Endothelial cell of umbilical vein (primary cell): ENCODE results near the gene TSACC. TPM values are rescaled to one million over a fixed set of nuclear protein-coding genes. Genes with fewer than 3 reads are reported as not detected.

Experiments used
- BruUV-seq: library from RNA; stranded (reverse); fragments of 400-500 nt; replicated peaks from 2 replicates; lab custom pipeline; 2021; lab: Mats Ljungman, UMichigan
- CTCF ChIA-PET: fragments of 300-600, 350-600 bp; sonication (Branson Sonifier 250); formaldehyde crosslinking; loops from one replicate; lab custom pipeline; 2021; ENCODE audit warnings: antibody characterized with exemption, inconsistent platforms; lab: Charles Lee
- POLR2A ChIA-PET: fragments of 300-600, 350-600 bp; sonication (Branson Sonifier 250); formaldehyde crosslinking; loops from one replicate; lab custom pipeline; 2021; ENCODE audit warnings: antibody characterized with exemption, inconsistent platforms; lab: Charles Lee
- DNase-seq: peaks from one replicate; pipeline ENCODE4 v3.0.0-alpha.2; 2011; ENCODE audit warnings: low read depth, low spot score
- FAIRE-seq: peaks from 2 replicates; lab custom pipeline; 2011; peaks lifted over from hg19 to GRCh38; lab: Jason Lieb, UNC
- H2AFZ ChIP-seq: 2 replicates; pipeline ENCODE4 v1.6.0; 2012; ENCODE audit warnings: low read depth, low read length, control low read depth, inconsistent platforms
- H3K27ac ChIP-seq: 2 replicates; pipeline ENCODE4 v1.5.1; 2011; ENCODE audit warnings: low read depth, mild to moderate bottlenecking, control low read depth, low read length, moderate library complexity; ENCODE audit not compliant: insufficient read depth
- H3K27me3 ChIP-seq, 2 experiments: 2 replicates each; pipeline versions ENCODE4 v1.6.0 to v1.6.1; 2011; ENCODE audit warnings: low read length in 2 of 2, mixed read lengths in 1 of 2; ENCODE audit not compliant: control insufficient read depth in 2 of 2, insufficient read depth in 2 of 2
- H3K36me3 ChIP-seq, 2 experiments: 2 replicates in 1 of 2; 3 replicates in 1 of 2; pipeline ENCODE4 v1.5.1; 2011; ENCODE audit warnings: low read length in 2 of 2, mild to moderate bottlenecking in 1 of 2, moderate library complexity in 1 of 2; ENCODE audit not compliant: control insufficient read depth in 2 of 2, insufficient read depth in 2 of 2; ENCODE audit errors: extremely low read depth in 1 of 2
- H3K4me1 ChIP-seq: 3 replicates; pipeline ENCODE4 v1.5.1; 2011; ENCODE audit warnings: mild to moderate bottlenecking, low read length; ENCODE audit not compliant: control insufficient read depth, insufficient read depth; ENCODE audit errors: extremely low read depth
- H3K4me2 ChIP-seq: 2 replicates; pipeline ENCODE4 v1.6.1; 2011; ENCODE audit warnings: low read length, control low read depth, mixed read lengths; ENCODE audit not compliant: insufficient read depth
- H3K4me3 ChIP-seq, 3 experiments: fragments of 200-600 bp in 1 of 3; sonication (generic), shearing (Covaris generic) in 1 of 3; replicated peaks in 1 of 3; 2 replicates each; pipeline ENCODE4 v1.5.1; 2011 to 2016; ENCODE audit warnings: control low read depth in 3 of 3, low read length in 3 of 3, mild to moderate bottlenecking in 2 of 3, inconsistent platforms in 1 of 3, low read depth in 1 of 3, moderate library complexity in 1 of 3; ENCODE audit not compliant: insufficient read depth in 1 of 3
- H3K79me2 ChIP-seq: 2 replicates; pipeline ENCODE4 v1.6.0; 2012; ENCODE audit warnings: low read length, inconsistent platforms; ENCODE audit not compliant: control insufficient read depth, insufficient read depth
- H3K9ac ChIP-seq: replicated peaks from 2 replicates; pipeline ENCODE3; 2011; ENCODE audit warnings: low read length, control low read depth; ENCODE audit not compliant: insufficient read depth; ENCODE audit errors: extremely low read depth
- H3K9me1 ChIP-seq: replicated peaks from 3 replicates; pipeline ENCODE4 v1.6.0; 2011; ENCODE audit warnings: mild to moderate bottlenecking, low read length; ENCODE audit not compliant: control insufficient read depth, insufficient read depth; ENCODE audit errors: extremely low read depth
- H3K9me3 ChIP-seq: replicated peaks from 2 replicates; pipeline ENCODE4 v1.5.1; 2012; ENCODE audit warnings: low read length, inconsistent platforms; ENCODE audit not compliant: control insufficient read depth, insufficient read depth
- H4K20me1 ChIP-seq: replicated peaks from 2 replicates; pipeline ENCODE3; 2011; ENCODE audit warnings: mild to moderate bottlenecking, low read length; ENCODE audit not compliant: control insufficient read depth, insufficient read depth; ENCODE audit errors: extremely low read depth
- CTCF ChIP-seq, 2 donors: IDR thresholded peaks; 1 replicate in 1 of 2; 2 replicates in 1 of 2; pipeline ENCODE4 v1.5.1; 2011; ENCODE audit warnings: low read length in 2 of 2, mild to moderate bottlenecking in 2 of 2, moderate library complexity in 2 of 2, control low read depth in 1 of 2, inconsistent platforms in 1 of 2, low read depth in 1 of 2; ENCODE audit not compliant: insufficient read depth in 1 of 2; ENCODE audit errors: extremely low read depth in 1 of 2
- EZH2 ChIP-seq: IDR thresholded peaks from 2 replicates; pipeline ENCODE4 v1.6.1; 2012; ENCODE audit warnings: borderline replicate concordance, low read depth, mild to moderate bottlenecking, moderate library complexity, low read length, inconsistent platforms; ENCODE audit not compliant: severe bottlenecking
- FOS ChIP-seq: IDR thresholded peaks from 2 replicates; pipeline ENCODE4 v1.6.1; 2011; ENCODE audit warnings: mild to moderate bottlenecking, low read length, moderate library complexity, borderline replicate concordance; ENCODE audit not compliant: insufficient read depth
- GATA2 ChIP-seq: IDR thresholded peaks from 2 replicates; pipeline ENCODE4 v1.7.0; 2011; ENCODE audit warnings: low read depth, mild to moderate bottlenecking, moderate library complexity, mixed read lengths, low read length; ENCODE audit not compliant: insufficient read length, insufficient read depth
- JUN ChIP-seq: IDR thresholded peaks from 2 replicates; pipeline ENCODE4 v1.6.1; 2011; ENCODE audit warnings: borderline replicate concordance, low read depth; ENCODE audit not compliant: insufficient read length, insufficient read depth
- MYC ChIP-seq: IDR thresholded peaks from one replicate; pipeline ENCODE4 v1.6.1; 2011; ENCODE audit warnings: mild to moderate bottlenecking, low read depth, low read length
- POLR2A ChIP-seq: IDR thresholded peaks from 2 replicates; pipeline ENCODE4 v1.6.1; 2012; ENCODE audit warnings: low read depth, mild to moderate bottlenecking, control low read depth, low read length
- POLR2AphosphoS5 ChIP-seq: IDR thresholded peaks from 2 replicates; pipeline ENCODE4 v1.6.1; 2012; ENCODE audit warnings: low read depth, mild to moderate bottlenecking, control low read depth, low read length, moderate library complexity; ENCODE audit not compliant: insufficient read depth
- dilution Hi-C: fragments of 300-500 bp; cut with MboI; formaldehyde crosslinking; loops from one replicate; pipeline ENCODE4 v1.15.0; 2019; ENCODE audit warnings: low sequenced_read_pairs; ENCODE audit not compliant: extremely low pct_ligation_motif_present
- intact Hi-C: fragments of 100-400 bp; cut with micrococcal nuclease; formaldehyde crosslinking; loops from one replicate; pipeline ENCODE4 v1.10.0; 2022
- polyA plus RNA-seq, 4 experiments: library from polyadenylated mRNA; depleted of rRNA in 3 of 4; stranded (reverse) in 3 of 4; unstranded in 1 of 4; fragments of >200 nt; gene quantifications; 2 replicates each; pipeline versions ENCODE4 v1.2.1 to v1.2.3, GENCODE V29; 2011 to 2012; ENCODE audit warnings: missing spikeins in 1 of 4
- total RNA-seq: library from RNA; stranded (reverse); gene quantifications from 2 replicates; pipeline ENCODE4 v1.2.3, GENCODE V29; 2021
- TF ChIP-seq, protein P1 (sequence below): IDR thresholded peaks from 2 replicates; pipeline ENCODE4 v1.6.1; 2011; ENCODE audit not compliant: insufficient read depth, insufficient read length

The TSACC gene
- total and polyA plus RNA-seq, 2 donors (not counting 3 experiments of a cell fraction or from before 2014, with no cell fraction given) = 0.69 to 0.94 TPM

- H3K27ac ChIP-seq = no peak overlapping the region
- ChIA-PET CTCF (interaction anchor here (1.4 to 3.4 kb wide), 3 partner anchors 11 to 73 kb away, joined by 15 to 34 read pairs (median 24); no protein-coding TSS in a partner anchor), POLR2A (no interaction called here)
- dilution Hi-C loops = no loop called here
- H3K36me3 ChIP-seq = no peaks in the 10 kb centered on the region
- H3K9me1 ChIP-seq = no peaks in the 10 kb centered on the region
- H3K4me3 ChIP-seq = no peak overlapping the region
- H3K27me3 ChIP-seq = peaks cover 23 to 29% of the 10 kb centered on the region in 2 experiments
- H3K9me3 ChIP-seq = no peaks in the 10 kb centered on the region
- no peak for FAIRE-seq
- no peaks in the 10 kb centered on the region for H4K20me1 ChIP-seq
- no peaks in the 10 kb centered on the region for H3K79me2 ChIP-seq
- peaks cover 6% of the 10 kb centered on the region for H3K4me1 ChIP-seq
- no peak overlapping the region for H2AFZ ChIP-seq
- TF ChIP-seq, protein P1, sequence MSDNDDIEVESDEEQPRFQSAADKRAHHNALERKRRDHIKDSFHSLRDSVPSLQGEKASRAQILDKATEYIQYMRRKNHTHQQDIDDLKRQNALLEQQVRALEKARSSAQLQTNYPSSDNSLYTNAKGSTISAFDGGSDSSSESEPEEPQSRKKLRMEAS = no peak
- no peak for TF ChIP-seq POLR2A
- TF ChIP-seq POLR2AphosphoS5 = no peak
- no peak for TF ChIP-seq GATA2
- no peak for TF ChIP-seq JUN
- no peak for TF ChIP-seq FOS
- TF ChIP-seq MYC = no peak
- TF ChIP-seq CTCF (IDR thresholded peaks at IDR 0.05; ENCODE audit: extremely low read depth in 1 of 2, insufficient read depth in 1 of 2, low read depth in 1 of 2, low read length in 2 of 2) = no peak
- no peak for TF ChIP-seq EZH2
- intact Hi-C loops = no loop called here
- no TSS peak for BruUV-seq
- H3K9ac ChIP-seq = no peak overlapping the region
- no peak for DNase-seq
- no peak overlapping the region for H3K4me2 ChIP-seq
These were observed 33.9 kb downstream of the TSACC start for GRCh38 chr1:156372265-156372586.
